T-helper 1 cell (primary cell): ENCODE results near the gene CFD.
"Not testable (repeated sequence)": the region's sequence is repeated elsewhere in the genome, so short reads cannot be mapped to it uniquely, and the experiment has no call there.

Experiments
- DNase-seq, 5 donors: peaks; one replicate each; pipeline ENCODE4 v3.0.0-alpha.2; 2012 to 2020

The CFD gene

DNA sequence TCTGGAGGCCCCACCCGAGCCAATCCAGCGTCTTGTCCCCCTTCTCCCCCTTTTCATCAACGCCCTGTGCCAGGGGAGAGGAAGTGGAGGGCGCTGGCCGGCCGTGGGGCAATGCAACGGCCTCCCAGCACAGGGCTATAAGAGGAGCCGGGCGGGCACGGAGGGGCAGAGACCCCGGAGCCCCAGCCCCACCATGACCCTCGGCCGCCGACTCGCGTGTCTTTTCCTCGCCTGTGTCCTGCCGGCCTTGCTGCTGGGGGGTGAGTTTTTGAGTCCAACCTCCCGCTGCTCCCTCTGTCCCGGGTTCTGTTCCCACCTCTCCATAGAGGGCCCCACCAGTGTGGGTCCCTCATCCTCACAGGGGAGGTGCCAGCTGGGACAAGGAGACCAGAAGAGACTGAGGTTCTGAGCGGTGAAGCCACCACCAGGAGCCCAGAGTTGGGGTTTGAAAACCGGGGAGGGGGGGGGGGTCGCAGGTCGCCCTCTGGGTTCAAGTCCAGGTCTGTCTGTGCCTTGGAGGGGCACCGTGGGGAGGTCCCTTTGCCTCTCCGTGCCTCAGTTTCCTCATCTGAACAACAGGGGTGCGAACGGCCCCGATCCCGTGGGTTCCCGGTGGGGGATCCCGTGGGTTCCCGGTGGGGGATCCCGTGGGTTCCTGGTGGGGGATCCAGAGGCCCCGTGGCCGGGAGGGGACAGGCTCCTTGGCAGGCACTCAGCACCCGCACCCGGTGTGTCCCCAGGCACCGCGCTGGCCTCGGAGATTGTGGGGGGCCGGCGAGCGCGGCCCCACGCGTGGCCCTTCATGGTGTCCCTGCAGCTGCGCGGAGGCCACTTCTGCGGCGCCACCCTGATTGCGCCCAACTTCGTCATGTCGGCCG is 7.1 kb upstream of the CFD start, which contains the start of gene ELANE:
Gene ELANE, plus strand, starts transcription at position 168 of the 878 bp plus-strand sequence. Its CDS starts 26 bp downstream, at position 194.
- no peak for DNase-seq

DNA sequence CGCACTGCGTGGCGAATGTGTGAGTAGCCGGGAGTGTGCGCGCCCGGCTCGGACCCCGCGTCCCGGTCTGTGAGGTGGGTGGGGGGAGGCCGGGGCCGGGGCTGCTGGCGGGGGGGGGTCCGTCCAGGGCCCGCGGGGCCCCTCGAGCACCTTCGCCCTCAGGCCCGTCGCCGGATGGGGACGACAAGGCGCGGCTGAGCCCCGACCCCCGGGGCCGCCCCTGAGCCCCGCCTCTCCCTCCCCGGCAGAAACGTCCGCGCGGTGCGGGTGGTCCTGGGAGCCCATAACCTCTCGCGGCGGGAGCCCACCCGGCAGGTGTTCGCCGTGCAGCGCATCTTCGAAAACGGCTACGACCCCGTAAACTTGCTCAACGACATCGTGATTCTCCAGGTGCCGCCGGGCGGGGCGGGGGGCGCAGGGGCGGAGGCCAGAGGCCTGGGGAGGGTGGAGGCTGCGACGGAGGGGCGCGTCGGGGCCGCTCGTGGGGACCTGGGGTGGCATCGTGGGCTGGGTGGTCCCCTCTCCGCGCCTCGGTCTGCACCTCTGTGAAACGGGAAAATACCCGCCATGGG is 6.4 kb upstream of the CFD start:
- DNase-seq, result no peak

DNA sequence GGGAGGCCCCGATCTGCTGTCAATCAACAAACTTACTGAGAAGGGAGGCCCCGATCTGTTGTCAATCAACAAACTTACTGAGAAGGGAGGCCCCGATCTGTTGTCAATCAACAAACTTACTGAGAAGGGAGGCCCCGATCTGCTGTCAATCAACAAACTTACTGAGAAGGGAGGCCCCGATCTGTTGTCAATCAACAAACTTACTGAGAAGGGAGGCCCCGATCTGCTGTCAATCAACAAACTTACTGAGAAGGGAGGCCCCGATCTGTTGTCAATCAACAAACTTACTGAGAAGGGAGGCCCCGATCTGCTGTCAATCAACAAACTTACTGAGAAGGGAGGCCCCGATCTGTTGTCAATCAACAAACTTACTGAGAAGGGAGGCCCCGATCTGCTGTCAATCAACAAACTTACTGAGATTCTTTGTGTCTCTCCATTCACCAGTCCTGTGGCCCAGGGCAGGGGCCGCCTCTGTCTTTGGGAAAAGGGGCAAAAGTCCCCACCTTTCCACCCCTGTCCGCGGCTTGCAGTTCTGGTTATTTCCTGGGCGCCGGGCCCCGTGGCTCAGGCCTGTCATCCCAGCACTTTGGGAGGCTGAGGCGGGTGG is 5.7 kb upstream of the CFD start:
- DNase-seq, result not testable (repeated sequence)

DNA sequence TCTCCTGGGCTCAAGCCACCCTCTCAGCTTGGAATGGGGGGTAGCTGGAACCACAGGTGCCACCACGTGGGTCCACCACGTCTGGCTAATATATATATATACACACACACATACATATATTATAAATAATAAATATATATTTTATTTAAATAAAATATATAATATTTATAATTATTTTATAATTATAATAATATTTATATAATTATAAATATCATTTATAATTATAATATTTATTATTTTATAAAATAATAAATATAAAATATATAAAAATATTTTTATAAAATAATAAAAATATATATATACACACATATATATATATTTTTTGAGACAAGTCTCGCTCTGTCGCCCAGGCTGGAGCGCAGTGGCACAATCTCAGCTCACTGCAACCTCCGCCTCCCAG is 4.9 kb upstream of the CFD start:
- no peak for DNase-seq

DNA sequence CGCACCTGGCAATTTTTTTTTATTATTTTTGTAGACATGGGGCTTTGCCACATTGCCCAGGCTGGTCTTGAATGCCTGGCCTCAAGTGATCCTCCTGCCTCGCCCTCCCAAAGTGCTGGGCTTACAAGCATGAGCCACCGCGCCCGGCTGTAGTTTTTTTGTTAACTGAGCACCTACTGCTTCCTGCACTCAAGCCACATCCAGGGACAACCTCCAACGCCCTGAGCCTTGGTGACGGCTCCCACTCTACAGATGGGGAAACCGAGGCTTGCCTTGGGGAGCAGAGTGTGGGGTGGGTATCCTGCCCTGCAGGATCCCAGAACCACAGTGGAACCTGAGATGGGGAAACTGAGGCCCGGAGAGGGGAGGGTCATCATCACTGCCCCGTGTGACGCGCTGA is 4.3 kb upstream of the CFD start:
- no peak for DNase-seq

DNA sequence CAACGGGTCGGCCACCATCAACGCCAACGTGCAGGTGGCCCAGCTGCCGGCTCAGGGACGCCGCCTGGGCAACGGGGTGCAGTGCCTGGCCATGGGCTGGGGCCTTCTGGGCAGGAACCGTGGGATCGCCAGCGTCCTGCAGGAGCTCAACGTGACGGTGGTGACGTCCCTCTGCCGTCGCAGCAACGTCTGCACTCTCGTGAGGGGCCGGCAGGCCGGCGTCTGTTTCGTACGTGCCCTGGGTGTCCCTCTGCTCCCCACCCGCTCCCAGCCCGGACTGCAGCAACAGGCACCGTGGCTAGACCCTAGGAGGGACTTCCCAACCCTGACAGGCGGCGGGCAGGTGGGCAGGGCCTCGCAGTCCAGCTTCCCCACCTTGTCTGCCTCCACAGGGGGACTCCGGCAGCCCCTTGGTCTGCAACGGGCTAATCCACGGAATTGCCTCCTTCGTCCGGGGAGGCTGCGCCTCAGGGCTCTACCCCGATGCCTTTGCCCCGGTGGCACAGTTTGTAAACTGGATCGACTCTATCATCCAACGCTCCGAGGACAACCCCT is 3.8 kb upstream of the CFD start:
- DNase-seq, result no peak

DNA sequence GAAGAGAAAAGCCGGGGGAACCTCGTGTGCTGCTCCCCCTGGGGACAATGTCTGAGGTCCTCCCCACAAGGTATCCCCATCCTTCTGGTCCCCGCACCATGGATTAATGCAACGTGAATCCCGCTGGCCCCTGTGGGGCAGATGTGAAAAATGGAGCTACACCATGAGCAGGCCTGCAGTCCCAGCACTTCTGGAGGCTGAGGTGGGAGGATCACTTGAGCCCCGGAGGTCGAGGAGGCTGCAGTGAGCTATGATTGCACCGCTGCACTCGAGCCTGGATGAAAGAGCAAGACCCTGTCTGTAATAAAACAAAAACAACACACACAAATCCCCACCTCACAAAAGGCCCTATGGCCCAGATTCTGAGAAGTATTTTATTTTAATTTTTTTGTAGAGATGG is 1.2 kb upstream of the CFD start:
- DNase-seq, result no peak

DNA sequence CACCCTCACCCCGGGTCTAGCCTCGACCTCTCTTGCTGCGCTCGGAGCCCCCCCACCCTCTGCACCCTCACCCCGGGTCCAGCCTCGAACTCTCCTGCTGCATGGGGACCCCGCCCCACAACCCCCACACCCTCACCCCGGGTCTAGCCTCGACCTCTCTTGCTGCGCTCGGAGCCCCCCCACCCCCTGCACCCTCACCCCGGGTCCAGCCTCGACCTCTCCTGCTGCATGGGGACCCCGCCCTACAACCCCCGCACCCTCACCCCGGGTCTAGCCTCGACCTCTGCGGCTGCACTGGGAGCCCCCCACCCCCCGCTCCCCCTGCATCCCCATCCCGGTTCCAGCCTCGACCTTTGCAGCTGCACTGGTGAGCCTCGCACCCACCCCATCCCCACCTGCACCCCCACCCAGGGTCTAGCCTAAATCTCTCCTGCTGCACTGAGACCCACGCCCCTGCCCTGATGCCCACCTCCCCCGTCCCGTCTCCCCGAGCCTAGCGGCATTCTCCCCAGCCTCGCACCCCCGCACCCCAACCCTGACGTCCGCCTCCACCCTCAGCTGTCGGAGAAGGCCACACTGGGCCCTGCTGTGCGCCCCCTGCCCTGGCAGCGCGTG is 1.8 kb downstream of the CFD start:
- DNase-seq, result no peak

DNA sequence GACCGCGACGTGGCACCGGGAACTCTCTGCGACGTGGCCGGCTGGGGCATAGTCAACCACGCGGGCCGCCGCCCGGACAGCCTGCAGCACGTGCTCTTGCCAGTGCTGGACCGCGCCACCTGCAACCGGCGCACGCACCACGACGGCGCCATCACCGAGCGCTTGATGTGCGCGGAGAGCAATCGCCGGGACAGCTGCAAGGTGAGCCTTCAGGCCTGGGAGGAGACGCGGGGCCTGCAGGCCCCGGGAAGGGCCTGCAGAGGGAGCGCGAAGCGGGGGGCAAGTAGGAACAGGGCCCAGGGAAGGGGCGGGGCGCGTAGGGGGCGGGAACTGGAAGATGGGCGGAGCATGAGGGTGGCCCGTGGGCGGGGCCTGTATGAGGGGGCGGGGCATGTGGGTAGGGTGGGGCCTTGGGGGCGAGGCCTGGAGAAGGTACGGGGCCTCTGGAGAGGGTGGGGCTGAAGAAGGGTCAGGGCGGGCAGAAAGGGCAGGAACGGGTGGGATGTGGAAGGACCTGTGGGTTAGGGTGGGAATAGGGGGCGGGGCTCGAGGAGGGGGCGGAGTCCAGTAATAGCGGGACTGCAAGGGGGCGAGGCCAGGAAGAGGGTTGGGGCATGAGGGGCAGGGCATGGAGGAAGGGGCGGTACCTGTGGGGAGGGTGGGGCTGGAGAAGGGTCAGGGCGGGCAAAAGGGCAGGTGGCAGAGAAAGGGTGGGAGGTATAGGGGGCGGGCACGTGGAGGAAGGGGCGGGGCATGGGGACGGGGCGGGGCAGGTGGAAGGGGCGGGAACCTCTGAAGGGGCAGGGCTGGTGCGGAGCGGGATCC is 2.5 kb downstream of the CFD start:
- DNase-seq, result peak; percentile 41 to 78 (median 65)

DNA sequence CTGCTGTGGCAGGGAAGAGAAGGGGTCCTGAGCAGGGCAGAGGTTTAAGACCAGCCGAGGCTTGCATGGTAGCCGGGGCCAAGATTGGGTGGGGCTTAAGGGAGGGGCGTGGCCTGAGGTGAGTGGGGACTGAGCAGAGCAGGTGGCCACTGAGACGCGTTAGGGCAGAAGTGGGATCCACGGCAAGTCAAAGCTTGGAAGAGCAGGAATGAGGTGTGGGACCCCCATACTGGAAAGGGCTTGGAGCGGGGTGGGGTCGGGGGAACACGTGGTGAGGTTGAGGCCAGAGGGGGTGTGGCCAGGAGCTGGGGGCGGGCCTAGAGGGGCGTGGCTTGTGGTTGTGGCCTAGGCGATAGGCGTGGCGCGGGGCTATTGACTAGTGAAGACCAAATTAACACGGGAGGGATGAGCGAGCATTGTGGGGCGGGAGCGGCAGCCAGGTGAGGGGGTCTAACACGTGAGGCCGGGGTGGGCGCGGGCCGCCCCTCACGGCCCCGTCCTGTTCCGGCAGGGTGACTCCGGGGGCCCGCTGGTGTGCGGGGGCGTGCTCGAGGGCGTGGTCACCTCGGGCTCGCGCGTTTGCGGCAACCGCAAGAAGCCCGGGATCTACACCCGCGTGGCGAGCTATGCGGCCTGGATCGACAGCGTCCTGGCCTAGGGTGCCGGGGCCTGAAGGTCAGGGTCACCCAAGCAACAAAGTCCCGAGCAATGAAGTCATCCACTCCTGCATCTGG is 3.3 kb downstream of the CFD start:
- peak; percentile 59 to 83 (median 73) for DNase-seq

DNA sequence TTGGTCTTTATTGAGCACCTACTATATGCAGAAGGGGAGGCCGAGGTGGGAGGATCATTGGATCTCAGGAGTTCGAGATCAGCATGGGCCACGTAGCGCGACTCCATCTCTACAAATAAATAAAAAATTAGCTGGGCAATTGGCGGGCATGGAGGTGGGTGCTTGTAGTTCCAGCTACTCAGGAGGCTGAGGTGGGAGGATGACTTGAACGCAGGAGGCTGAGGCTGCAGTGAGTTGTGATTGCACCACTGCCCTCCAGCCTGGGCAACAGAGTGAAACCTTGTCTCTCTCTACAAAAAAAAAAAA is 3.8 kb downstream of the CFD start:
- DNase-seq, result no peak

DNA sequence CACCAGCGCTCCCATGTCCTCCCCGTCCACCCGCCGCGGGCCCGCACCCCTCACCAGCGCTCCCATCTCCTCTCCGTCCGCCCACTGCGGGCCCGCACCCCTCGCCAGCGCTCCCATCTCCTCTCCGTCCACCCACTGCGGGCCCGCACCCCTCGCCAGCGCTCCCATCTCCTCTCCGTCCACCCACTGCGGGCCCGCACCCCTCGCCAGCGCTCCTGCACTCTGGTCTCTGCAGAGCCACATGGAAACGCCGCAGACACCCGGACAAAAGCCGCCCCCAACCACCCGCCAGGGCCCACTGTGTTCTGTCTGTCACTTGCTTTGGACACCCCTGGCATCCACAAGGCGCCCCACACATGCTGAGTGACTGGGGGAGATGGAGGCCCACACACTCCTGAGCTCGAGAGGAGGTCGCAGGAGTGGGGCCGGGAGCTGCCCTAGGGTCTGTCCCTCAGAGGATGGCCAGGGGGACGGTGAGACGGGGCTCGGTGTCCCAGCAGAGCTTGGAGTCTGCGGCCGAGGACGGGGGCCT is 7.4 kb downstream of the CFD start:
- DNase-seq, result no peak

DNA sequence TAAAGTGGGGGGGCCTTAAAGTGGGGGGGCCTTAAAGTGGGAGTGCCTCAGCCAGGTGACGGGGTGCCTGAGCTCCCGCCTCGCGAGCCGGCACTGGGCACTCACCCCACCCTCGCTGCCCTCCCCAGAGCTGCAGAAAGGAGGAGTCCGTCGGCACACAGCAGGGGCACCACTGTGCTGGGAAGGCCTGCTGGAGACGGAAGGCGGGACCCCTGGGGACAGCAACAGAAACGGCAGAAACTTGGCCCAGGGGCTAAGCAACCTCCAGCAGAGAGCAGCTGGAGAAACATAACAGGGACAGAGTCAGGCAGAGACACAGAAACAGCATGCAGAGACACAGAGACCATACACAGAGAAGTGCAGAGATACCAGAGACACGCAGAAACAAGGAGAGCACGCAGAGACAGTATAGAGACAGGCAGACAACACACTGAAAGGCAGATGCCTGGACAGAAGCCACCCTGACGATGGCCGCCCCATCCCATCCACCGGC is 7.9 kb downstream of the CFD start:
- DNase-seq, result no peak

DNA sequence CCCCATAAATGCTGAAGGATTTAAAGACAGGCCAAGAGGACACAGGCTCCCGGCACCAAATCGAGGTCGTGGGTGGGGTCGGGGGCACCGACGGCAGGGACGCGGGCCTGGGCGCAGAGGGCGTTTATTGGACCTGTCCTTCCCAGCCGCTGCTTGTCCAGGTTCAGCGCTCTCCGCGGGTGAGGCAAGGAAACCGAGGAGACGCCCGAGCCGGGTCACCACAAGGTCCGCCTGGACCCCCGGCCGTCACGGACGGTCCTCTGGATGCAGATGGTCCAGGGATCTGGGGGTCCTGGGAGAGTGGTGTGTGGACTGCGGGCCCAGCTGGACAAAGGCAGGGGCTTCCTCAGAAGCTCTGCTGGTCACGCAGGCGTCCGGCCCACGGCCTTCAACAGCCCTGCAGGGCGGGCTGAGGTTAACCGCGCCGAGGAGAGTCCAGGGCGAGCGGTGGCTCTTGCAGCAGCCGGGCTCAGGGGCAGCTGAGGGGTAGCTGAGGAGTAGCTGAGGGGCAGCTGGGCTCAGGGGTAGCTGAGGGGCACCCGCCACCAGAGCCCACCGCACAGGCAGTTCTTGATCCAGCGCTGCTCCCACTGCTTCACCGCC is 8.5 kb downstream of the CFD start:
- DNase-seq, result no peak

DNA sequence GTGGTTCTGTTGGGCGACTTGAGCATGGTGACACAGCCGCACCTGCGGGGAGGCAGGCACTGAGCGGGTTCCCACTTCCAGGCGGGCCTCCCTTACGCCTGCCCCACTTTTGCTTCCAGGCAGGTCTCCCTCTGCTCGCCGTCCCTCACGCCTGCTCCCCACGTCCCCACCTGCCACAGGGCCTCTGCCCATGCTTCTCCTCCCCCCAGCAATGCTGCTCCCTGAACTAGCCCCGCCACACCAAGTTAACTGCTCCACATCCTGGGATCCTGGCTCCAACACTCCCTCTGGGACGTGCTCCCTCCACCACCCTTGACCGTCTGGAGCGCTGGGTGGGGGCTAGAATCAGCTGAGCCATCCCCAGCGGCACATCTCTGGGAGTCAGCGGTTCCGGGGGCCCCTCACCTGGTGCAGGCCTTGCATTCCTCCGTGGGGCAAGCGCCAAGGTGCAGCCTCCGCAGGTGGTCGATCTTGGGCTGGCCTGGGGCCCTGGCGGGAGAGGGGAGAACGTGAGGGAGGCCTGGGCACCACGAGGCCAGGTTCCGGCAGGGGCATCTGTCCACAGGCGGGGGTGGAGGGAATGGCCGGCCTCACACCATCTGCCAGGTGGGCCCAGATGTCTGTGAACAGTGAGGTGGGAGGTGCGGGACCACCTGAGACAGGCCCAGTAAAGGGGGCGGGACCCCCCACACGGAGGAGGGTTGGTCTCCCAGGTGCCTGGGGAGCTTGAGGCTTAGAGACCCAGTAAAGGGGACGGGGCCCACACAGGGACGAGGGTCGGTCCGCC is 9.2 kb downstream of the CFD start:
- DNase-seq, result no peak

DNA sequence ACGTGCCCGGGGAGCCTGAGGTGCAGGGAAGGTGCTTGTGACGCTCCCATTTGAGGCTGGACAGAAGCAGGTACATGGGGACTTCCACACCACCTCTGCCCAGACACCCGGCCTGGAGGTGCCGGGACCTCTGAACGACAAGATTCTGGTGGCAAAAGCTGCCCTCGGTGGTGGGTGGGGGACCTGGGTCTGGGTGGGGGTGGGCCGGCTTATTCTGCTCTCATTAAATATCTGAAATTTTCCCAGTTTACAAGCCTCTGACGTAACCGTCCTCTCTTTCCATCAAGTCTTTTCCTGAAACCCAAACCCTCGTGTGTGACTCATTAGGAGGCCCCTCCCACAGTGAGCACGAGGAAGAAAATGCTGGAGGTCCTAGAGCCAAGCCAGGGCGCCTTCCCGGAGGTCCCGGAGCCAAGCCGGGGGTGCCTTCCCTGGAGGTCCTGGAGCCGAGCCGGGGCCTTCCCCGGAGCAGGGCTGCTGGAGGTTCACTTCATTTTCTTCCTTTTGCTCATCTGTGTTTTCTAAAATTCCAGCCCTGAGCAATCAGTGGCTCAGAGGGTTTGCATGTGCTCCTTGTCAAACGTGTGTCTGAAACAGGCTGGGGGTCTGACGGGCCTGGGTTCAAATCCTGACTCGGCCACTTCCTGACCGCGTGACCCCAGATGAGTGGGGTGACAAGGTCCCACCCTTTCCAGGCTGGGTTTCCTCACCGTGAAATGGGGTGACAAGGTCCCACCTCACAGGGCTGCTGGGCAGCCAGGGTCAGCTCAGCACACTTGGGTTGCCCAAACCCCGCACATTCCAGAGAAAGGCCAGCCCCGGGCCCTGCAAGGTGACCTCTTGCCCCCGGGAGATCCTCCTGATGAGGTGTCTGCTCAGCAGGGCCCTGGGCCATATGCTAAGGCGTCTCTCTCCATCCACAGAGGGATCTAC is 10.0 kb downstream of the CFD start:
- no peak for DNase-seq

DNA sequence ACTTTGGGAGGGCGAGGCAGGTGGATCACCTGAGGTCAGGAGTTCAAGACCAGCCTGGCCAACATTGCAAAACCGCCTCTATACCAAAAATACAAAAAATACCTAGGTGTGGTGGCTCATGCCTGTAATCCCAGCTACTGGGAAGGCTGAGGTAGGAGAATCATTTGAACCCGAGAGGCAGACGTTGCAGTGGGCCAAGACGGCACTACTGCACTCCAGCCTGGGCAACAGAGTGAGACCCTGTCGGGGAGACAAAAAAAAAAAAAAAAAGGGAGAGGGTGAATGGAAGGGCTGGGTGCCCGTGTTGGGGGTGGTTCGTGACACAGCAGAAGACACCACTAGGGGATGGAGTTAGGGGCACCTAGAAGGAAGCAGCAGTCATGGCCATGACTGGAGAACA is 10.8 kb downstream of the CFD start:
- DNase-seq, result no peak

DNA sequence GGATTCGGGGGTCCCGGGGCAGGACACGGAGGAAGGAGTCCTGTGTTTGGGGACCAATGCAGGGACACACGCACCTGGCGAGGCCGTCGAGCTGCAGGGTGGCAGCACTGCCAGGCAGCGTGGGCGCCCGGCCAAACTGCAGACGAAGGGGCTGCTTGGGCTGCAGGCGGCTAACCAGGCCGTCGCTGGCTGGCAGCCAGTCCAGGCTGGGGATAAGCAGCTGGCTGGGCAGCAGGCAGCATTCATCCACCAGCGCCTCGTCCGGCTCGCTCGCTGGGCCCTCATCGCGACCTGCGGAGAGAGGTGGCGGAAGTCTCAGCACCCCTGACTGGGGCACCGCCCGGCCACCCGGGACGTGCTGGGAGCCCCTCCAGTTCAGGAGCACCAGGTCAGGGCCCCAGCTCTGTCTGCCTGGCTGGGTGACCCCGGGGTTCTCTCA is 11.5 kb downstream of the CFD start:
- DNase-seq, result no peak
